ENCODE results near the gene MPND. TPM values are rescaled to one million over a fixed set of nuclear protein-coding genes. Genes with fewer than 3 reads are reported as not detected.
"Not testable (repeated sequence)": the region's sequence is repeated elsewhere in the genome, so short reads cannot be mapped to it uniquely, and the experiment has no call there.

Gene MPND
- total RNA-seq, 1 donor from 2014 or later = 11.5 TPM

GRCh38 chr19:4320419-4320818, 22.9 kb upstream of the MPND start:
- no peak for DNase-seq

- no peak for DNase-seq
Observed at GRCh38 chr19:4322942-4323665, 20.3 kb upstream of the MPND start.

GRCh38 chr19:4323692-4324091, 19.7 kb upstream of the MPND start:
- no peak for DNase-seq

GRCh38 chr19:4324228-4324627, 19.1 kb upstream of the MPND start:
- no peak for DNase-seq

- DNase-seq = no peak
Observed at GRCh38 chr19:4326215-4326836, 17.0 kb upstream of the MPND start.

- no peak for DNase-seq
Observed at GRCh38 chr19:4326837-4327251, 16.5 kb upstream of the MPND start.

GRCh38 chr19:4327252-4327876, 16.0 kb upstream of the MPND start:
- peak; percentile 46 for DNase-seq

- no peak for DNase-seq
Observed at GRCh38 chr19:4327877-4328242, 15.5 kb upstream of the MPND start.

- peak; percentile 96 for DNase-seq
Observed at GRCh38 chr19:4328243-4328990, 14.9 kb upstream of the MPND start.

GRCh38 chr19:4328991-4329681, 14.2 kb upstream of the MPND start:
- DNase-seq = not testable (repeated sequence)

GRCh38 chr19:4329858-4330257, 13.5 kb upstream of the MPND start:
- DNase-seq = no peak

- DNase-seq = no peak
Observed at GRCh38 chr19:4334929-4335570, 8.3 kb upstream of the MPND start.

- DNase-seq = no peak
Observed at GRCh38 chr19:4337906-4338440, 5.4 kb upstream of the MPND start.

- DNase-seq = no peak
Observed at GRCh38 chr19:4338441-4339355, 4.7 kb upstream of the MPND start, which contains the start of gene STAP2. STAP2 (minus strand) TSS chr19:4338827; CDS start chr19:4338753, 74 bp downstream.

GRCh38 chr19:4342314-4342614, 1.1 kb upstream of the MPND start:
- DNase-seq = no peak

- peak; percentile 94 for DNase-seq
Observed at GRCh38 chr19:4342615-4343369, 570 bp upstream of the MPND start.

- no peak for DNase-seq
Observed at GRCh38 chr19:4345342-4346019, 2.1 kb downstream of the MPND start.

- DNase-seq = no peak
Observed at GRCh38 chr19:4346020-4346383, 2.6 kb downstream of the MPND start.

- no peak for DNase-seq
Observed at GRCh38 chr19:4347521-4347920, 4.2 kb downstream of the MPND start.
